HG03342 (cell line): Measurements from ENCODE around the gene SEMA3C.

Experiments used
- ATAC-seq: cut with Tn5 transposase; IDR thresholded peaks from one replicate; pipeline ENCODE4 v1.9.1; 2021; ENCODE audit warnings: mild to moderate bottlenecking, moderate library complexity; ENCODE audit not compliant: unreplicated experiment

Gene SEMA3C

GRCh38 chr7:80829527-80829926, 89.3 kb downstream of the SEMA3C start:
- no peak for ATAC-seq

- ATAC-seq = no peak
These were observed 91.6 kb downstream of the SEMA3C start for GRCh38 chr7:80827239-80827633.

- no peak for ATAC-seq
These were observed 92.2 kb downstream of the SEMA3C start for GRCh38 chr7:80826520-80827238.

GRCh38 chr7:80825499-80825898, 93.4 kb downstream of the SEMA3C start:
- ATAC-seq = no peak

GRCh38 chr7:80824253-80824652, 94.6 kb downstream of the SEMA3C start:
- ATAC-seq = no peak

- no peak for ATAC-seq
These were observed 95.8 kb downstream of the SEMA3C start for GRCh38 chr7:80823057-80823456.

- no peak for ATAC-seq
These were observed 97.0 kb downstream of the SEMA3C start for GRCh38 chr7:80821771-80822319.

GRCh38 chr7:80819503-80819902, 99.3 kb downstream of the SEMA3C start:
- no peak for ATAC-seq

GRCh38 chr7:80818181-80818580, 100.7 kb downstream of the SEMA3C start:
- ATAC-seq = no peak

- no peak for ATAC-seq
These were observed 102.0 kb downstream of the SEMA3C start for GRCh38 chr7:80816806-80817205.

- ATAC-seq = no peak
These were observed 103.1 kb downstream of the SEMA3C start for GRCh38 chr7:80815733-80816132.

- ATAC-seq = no peak
These were observed 109.3 kb downstream of the SEMA3C start for GRCh38 chr7:80809545-80809944.

- no peak for ATAC-seq
These were observed 111.5 kb downstream of the SEMA3C start for GRCh38 chr7:80807166-80807900.

GRCh38 chr7:80806663-80807062, 112.2 kb downstream of the SEMA3C start:
- no peak for ATAC-seq

- ATAC-seq = no peak
These were observed 114.3 kb downstream of the SEMA3C start for GRCh38 chr7:80804589-80804988.

GRCh38 chr7:80802527-80802926, 116.3 kb downstream of the SEMA3C start:
- ATAC-seq = no peak

GRCh38 chr7:80794631-80795573, 123.9 kb downstream of the SEMA3C start:
- ATAC-seq = no peak

GRCh38 chr7:80791509-80791929, 127.3 kb downstream of the SEMA3C start:
- no peak for ATAC-seq

- ATAC-seq = no peak
These were observed 128.0 kb downstream of the SEMA3C start for GRCh38 chr7:80790877-80791276.

- ATAC-seq = no peak
These were observed 131.1 kb downstream of the SEMA3C start for GRCh38 chr7:80787721-80788120.

- no peak for ATAC-seq
These were observed 132.8 kb downstream of the SEMA3C start for GRCh38 chr7:80785961-80786536.
